T-helper 1 cell treated with Interleukin-12 subunit alpha and Interleukin-12 subunit beta and Interleukin-4 antibody, amounts not matched to agents 30 μg/mL and 1 μg/mL, for 36 hours (primary cell): ENCODE results near the gene ATP6V0A4.

Experiments
- H3K27ac Mint-ChIP-seq: one replicate; pipeline ENCODE4 v1.8.0; 2021; ENCODE audit warnings: mild to moderate bottlenecking, mixed read lengths
- H3K27me3 Mint-ChIP-seq: one replicate; pipeline ENCODE4 v1.8.0; 2021; ENCODE audit warnings: low read depth, mixed read lengths
- H3K36me3 Mint-ChIP-seq: one replicate; pipeline ENCODE4 v1.8.0; 2021; ENCODE audit warnings: low read depth, mixed read lengths
- H3K4me1 Mint-ChIP-seq: one replicate; pipeline ENCODE4 v1.8.0; 2021; ENCODE audit warnings: low read depth, mixed read lengths
- H3K4me3 Mint-ChIP-seq: one replicate; pipeline ENCODE4 v1.8.0; 2021; ENCODE audit warnings: mild to moderate bottlenecking, moderate library complexity, mixed read lengths
- H3K9me3 Mint-ChIP-seq: one replicate; pipeline ENCODE4 v1.8.0; 2021; ENCODE audit warnings: mixed read lengths

ATP6V0A4 gene

GRCh38 chr7:138797715-138798320 is at the start of gene ATP6V0A4, which contains the start of gene TMEM213:
Gene ATP6V0A4, minus strand, starts transcription at chr7:138798196. Its CDS starts 26,949 bp downstream, at chr7:138771247.
Gene TMEM213, plus strand, starts transcription at chr7:138797994. Its CDS starts 111 bp downstream, at chr7:138798105.
- peaks cover 27% of the 10 kb centered on the region for H3K4me1 Mint-ChIP-seq
- H3K4me3 Mint-ChIP-seq, result peak within 1 kb of the TSS; percentile 52
- peak within 1 kb of the TSS; percentile 13 for H3K27ac Mint-ChIP-seq
- peaks cover 4% of the 10 kb centered on the region for H3K36me3 Mint-ChIP-seq
- H3K27me3 Mint-ChIP-seq, result peaks cover 4% of the 10 kb centered on the region
- no peaks in the 10 kb centered on the region for H3K9me3 Mint-ChIP-seq

GRCh38 chr7:138845711-138846110 is 47.7 kb upstream of the ATP6V0A4 start:
- H3K4me3 Mint-ChIP-seq, result no peak overlapping the region
- no peaks in the 10 kb centered on the region for H3K4me1 Mint-ChIP-seq
- H3K9me3 Mint-ChIP-seq, result no peaks in the 10 kb centered on the region
- no peak overlapping the region for H3K27ac Mint-ChIP-seq
- no peaks in the 10 kb centered on the region for H3K36me3 Mint-ChIP-seq
- H3K27me3 Mint-ChIP-seq, result peaks cover 37% of the 10 kb centered on the region

- Mint-ChIP-seq H3K4me1 (no peaks in the 10 kb centered on the region), H3K27me3 (peaks cover 29% of the 10 kb centered on the region), H3K4me3 (no peak overlapping the region), H3K9me3 (no peaks in the 10 kb centered on the region), H3K36me3 (no peaks in the 10 kb centered on the region), H3K27ac (no peak overlapping the region)
Measured at GRCh38 chr7:138843632-138844580, 45.9 kb upstream of the ATP6V0A4 start.

- no peak overlapping the region for H3K4me3 Mint-ChIP-seq
- peaks cover 14% of the 10 kb centered on the region for H3K27me3 Mint-ChIP-seq
- H3K9me3 Mint-ChIP-seq, result no peaks in the 10 kb centered on the region
- no peaks in the 10 kb centered on the region for H3K36me3 Mint-ChIP-seq
- no peak overlapping the region for H3K27ac Mint-ChIP-seq
- H3K4me1 Mint-ChIP-seq, result no peaks in the 10 kb centered on the region
Measured at GRCh38 chr7:138842111-138842510, 44.1 kb upstream of the ATP6V0A4 start.

GRCh38 chr7:138838166-138838565 is 40.2 kb upstream of the ATP6V0A4 start:
- Mint-ChIP-seq H3K36me3 (no peaks in the 10 kb centered on the region), H3K27me3 (peaks cover 6% of the 10 kb centered on the region), H3K4me3 (no peak overlapping the region), H3K4me1 (peaks cover 9% of the 10 kb centered on the region), H3K27ac (no peak overlapping the region), H3K9me3 (no peaks in the 10 kb centered on the region)

GRCh38 chr7:138837627-138838026 is 39.6 kb upstream of the ATP6V0A4 start:
- Mint-ChIP-seq H3K4me3 (no peak overlapping the region), H3K27me3 (peaks cover 6% of the 10 kb centered on the region), H3K9me3 (no peaks in the 10 kb centered on the region), H3K27ac (no peak overlapping the region), H3K36me3 (no peaks in the 10 kb centered on the region), H3K4me1 (peaks cover 9% of the 10 kb centered on the region)

GRCh38 chr7:138835087-138835486 is 37.1 kb upstream of the ATP6V0A4 start:
- Mint-ChIP-seq H3K27ac (no peak overlapping the region), H3K36me3 (no peaks in the 10 kb centered on the region), H3K27me3 (peaks cover 13% of the 10 kb centered on the region), H3K4me1 (peaks cover 9% of the 10 kb centered on the region), H3K9me3 (no peaks in the 10 kb centered on the region), H3K4me3 (no peak overlapping the region)

GRCh38 chr7:138834583-138834982 is 36.6 kb upstream of the ATP6V0A4 start:
- peak overlapping the region; percentile 24 for H3K27ac Mint-ChIP-seq
- H3K9me3 Mint-ChIP-seq, result no peaks in the 10 kb centered on the region
- H3K36me3 Mint-ChIP-seq, result no peaks in the 10 kb centered on the region
- H3K4me3 Mint-ChIP-seq, result no peak overlapping the region
- peaks cover 13% of the 10 kb centered on the region for H3K27me3 Mint-ChIP-seq
- peaks cover 9% of the 10 kb centered on the region for H3K4me1 Mint-ChIP-seq

- H3K9me3 Mint-ChIP-seq, result no peaks in the 10 kb centered on the region
- H3K27me3 Mint-ChIP-seq, result peaks cover 10% of the 10 kb centered on the region
- H3K4me1 Mint-ChIP-seq, result peaks cover 9% of the 10 kb centered on the region
- no peak overlapping the region for H3K4me3 Mint-ChIP-seq
- H3K27ac Mint-ChIP-seq, result peak overlapping the region; percentile 1
- H3K36me3 Mint-ChIP-seq, result no peaks in the 10 kb centered on the region
Measured at GRCh38 chr7:138833596-138833995, 35.6 kb upstream of the ATP6V0A4 start.

GRCh38 chr7:138832966-138833365 is 35.0 kb upstream of the ATP6V0A4 start:
- Mint-ChIP-seq H3K27me3 (peaks cover 10% of the 10 kb centered on the region), H3K4me3 (no peak overlapping the region), H3K36me3 (no peaks in the 10 kb centered on the region)

GRCh38 chr7:138829335-138829734 is 31.3 kb upstream of the ATP6V0A4 start:
- Mint-ChIP-seq H3K36me3 (no peaks in the 10 kb centered on the region), H3K9me3 (peaks cover 4% of the 10 kb centered on the region), H3K27ac (no peak overlapping the region), H3K4me1 (peaks cover 13% of the 10 kb centered on the region), H3K4me3 (no peak overlapping the region), H3K27me3 (peaks cover 14% of the 10 kb centered on the region)

More at GRCh38 chr7:138832966-138833365, 35.0 kb upstream of the ATP6V0A4 start:
- Mint-ChIP-seq H3K9me3 (no peaks in the 10 kb centered on the region), H3K4me1 (peaks cover 9% of the 10 kb centered on the region), H3K27ac (no peak overlapping the region)

GRCh38 chr7:138828302-138828701 is 30.3 kb upstream of the ATP6V0A4 start:
- Mint-ChIP-seq H3K27ac (no peak overlapping the region), H3K4me1 (peaks cover 8% of the 10 kb centered on the region), H3K9me3 (peaks cover 4% of the 10 kb centered on the region), H3K36me3 (no peaks in the 10 kb centered on the region), H3K27me3 (peaks cover 10% of the 10 kb centered on the region), H3K4me3 (no peak overlapping the region)

- Mint-ChIP-seq H3K27ac (peak overlapping the region; percentile 53), H3K4me3 (no peak overlapping the region), H3K36me3 (no peaks in the 10 kb centered on the region), H3K4me1 (peaks cover 8% of the 10 kb centered on the region), H3K27me3 (peaks cover 3% of the 10 kb centered on the region), H3K9me3 (peaks cover 4% of the 10 kb centered on the region)
Measured at GRCh38 chr7:138825049-138825721, 27.2 kb upstream of the ATP6V0A4 start.

- peaks cover 3% of the 10 kb centered on the region for H3K27me3 Mint-ChIP-seq
- H3K4me1 Mint-ChIP-seq, result peaks cover 10% of the 10 kb centered on the region
- H3K4me3 Mint-ChIP-seq, result no peak overlapping the region
- peaks cover 9% of the 10 kb centered on the region for H3K9me3 Mint-ChIP-seq
- H3K36me3 Mint-ChIP-seq, result no peaks in the 10 kb centered on the region
- no peak overlapping the region for H3K27ac Mint-ChIP-seq
Measured at GRCh38 chr7:138822867-138823535, 25.0 kb upstream of the ATP6V0A4 start.
